ENCODE data around the gene CRYBA2. TPM values are rescaled to one million over a fixed set of nuclear protein-coding genes. Genes with fewer than 3 reads are reported as not detected.

CRYBA2 gene
- total RNA-seq, 4 donors from 2014 or later, result 5.6 TPM; not detected in 3

DNA sequence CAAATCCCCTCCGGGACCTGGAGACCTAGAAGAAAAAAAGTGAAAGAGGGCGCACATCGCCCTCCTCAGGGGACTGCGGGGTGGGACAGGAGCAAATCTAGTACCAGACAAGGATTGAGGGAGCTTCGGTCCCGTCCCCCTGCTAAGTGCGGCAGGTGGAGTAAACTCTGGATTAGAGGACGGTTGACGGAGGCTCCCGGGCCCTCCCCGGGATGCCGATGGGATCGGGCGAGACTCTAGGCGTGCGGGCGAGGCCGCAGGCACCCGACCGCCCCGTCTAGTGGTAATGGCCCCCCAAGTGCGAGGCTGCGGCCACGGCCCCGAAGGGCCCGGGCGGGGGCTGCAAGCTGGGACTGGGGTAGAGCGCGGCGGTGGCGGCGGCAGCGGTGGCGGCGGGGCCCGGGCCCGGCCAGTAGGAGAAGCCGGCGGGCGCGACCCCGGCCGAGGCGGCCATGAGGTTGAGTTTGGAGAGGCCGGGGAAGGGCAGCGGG, 11.8 kb downstream of the CRYBA2 start:
- Histone ChIP-seq H3K4me3 (peak overlapping the region in 2 of 4 donors; percentile 15 to 39), H3K36me3 (no peaks in the 10 kb centered on the region), H3K9me3 (no peaks in the 10 kb centered on the region), H3K27me3 (peaks cover 97% of the 10 kb centered on the region), H3K4me1 (peaks cover 19 to 51% (median 41%) of the 10 kb centered on the region in 4 donors), H3K27ac (no peak overlapping the region)
- 0 to 11% methylated on average over 4 to 35 of the region's 46 CpGs for WGBS, 2 donors (ENCODE audit: low coverage in 1 of 2)
- no peak for DNase-seq
- in situ Hi-C loops (cut with MboI; ENCODE audit: low pct_ligation_motif_present in 1 of 4, low pct_unique_long_range_greater_than_20kb in 1 of 4, low sequenced_read_pairs in 3 of 4) (no loop called here), intact Hi-C loops (cut with DNase I; ENCODE audit: low total_unique reads) (no loop called here)
- TF ChIP-seq EP300 (IDR thresholded peaks at IDR 0.05; ENCODE audit: low read depth) (no peak), CTCF (IDR thresholded peaks at IDR 0.05) (no peak), POLR2A (IDR thresholded peaks at IDR 0.05) (no peak), POLR2AphosphoS5 (IDR thresholded peaks at IDR 0.05) (no peak)

DNA sequence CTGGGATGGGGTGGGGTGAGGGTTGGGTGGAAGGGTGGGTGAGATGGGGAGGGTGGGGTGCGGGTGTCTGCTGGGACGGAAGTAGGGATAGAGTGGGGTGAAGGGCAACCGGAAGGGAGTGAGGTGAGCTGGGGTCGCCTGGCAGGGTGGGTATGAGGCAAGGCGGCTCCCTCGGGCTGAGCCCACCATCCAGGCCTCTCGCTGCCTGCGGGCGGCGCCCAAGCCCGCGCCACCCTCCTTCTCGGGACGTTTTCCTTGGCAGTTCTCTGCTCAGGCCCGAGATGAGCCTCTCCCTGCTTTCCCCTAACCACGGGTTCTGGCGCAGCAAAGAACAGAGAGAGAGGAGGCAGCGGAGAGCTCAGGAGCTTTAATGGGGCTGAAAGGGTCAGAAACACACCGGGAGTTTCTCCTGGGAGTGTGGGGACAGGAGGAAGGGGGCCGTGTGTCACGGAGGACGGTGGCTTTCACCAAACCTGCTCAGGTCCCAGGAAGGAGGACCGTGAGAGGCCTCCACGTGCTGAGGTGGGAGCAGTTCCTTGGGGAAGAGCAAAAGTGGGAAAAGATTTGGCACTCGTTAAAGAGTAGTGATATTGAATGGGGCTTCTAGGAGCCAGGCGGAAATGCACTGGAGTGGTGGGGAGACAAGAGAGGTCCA, 12.4 kb downstream of the CRYBA2 start:
- in situ Hi-C loops (cut with MboI; ENCODE audit: low pct_ligation_motif_present in 1 of 4, low pct_unique_long_range_greater_than_20kb in 1 of 4, low sequenced_read_pairs in 3 of 4) (no loop called here), intact Hi-C loops (cut with DNase I; ENCODE audit: low total_unique reads) (no loop called here)
- TF ChIP-seq EP300 (IDR thresholded peaks at IDR 0.05; ENCODE audit: low read depth) (no peak), CTCF (IDR thresholded peaks at IDR 0.05) (no peak), POLR2AphosphoS5 (IDR thresholded peaks at IDR 0.05) (no peak), POLR2A (IDR thresholded peaks at IDR 0.05) (no peak)
- H3K27ac ChIP-seq, result no peak overlapping the region
- H3K36me3 ChIP-seq, result no peaks in the 10 kb centered on the region
- H3K4me1 ChIP-seq, result peaks cover 19 to 55% (median 41%) of the 10 kb centered on the region in 4 donors
- no peak for DNase-seq
- WGBS, 2 donors (ENCODE audit: low coverage in 1 of 2), result 5 to 11% methylated on average over 5 to 26 of the region's 26 CpGs
- no peaks in the 10 kb centered on the region for H3K9me3 ChIP-seq
- H3K4me3 ChIP-seq, result peak overlapping the region in 2 of 4 donors; percentile 15 to 39
- peaks cover 96% of the 10 kb centered on the region for H3K27me3 ChIP-seq

- DNase-seq, result peak; percentile 89
- TF ChIP-seq POLR2AphosphoS5 (IDR thresholded peaks at IDR 0.05) (no peak), POLR2A (IDR thresholded peaks at IDR 0.05) (no peak), CTCF (IDR thresholded peaks at IDR 0.05) (peak; percentile 88 to 97 (median 95)), EP300 (IDR thresholded peaks at IDR 0.05; ENCODE audit: low read depth) (no peak)
- WGBS, 2 donors (ENCODE audit: low coverage in 1 of 2), result 0 to 2% methylated on average over 5 to 33 of the region's 39 CpGs
- in situ Hi-C loops (cut with MboI; ENCODE audit: low pct_ligation_motif_present in 1 of 4, low pct_unique_long_range_greater_than_20kb in 1 of 4, low sequenced_read_pairs in 3 of 4) (no loop called here), intact Hi-C loops (cut with DNase I; ENCODE audit: low total_unique reads) (no loop called here)
- peaks cover 95% of the 10 kb centered on the region for H3K27me3 ChIP-seq
- H3K4me3 ChIP-seq, result peak overlapping the region in 2 of 4 donors; percentile 14 to 33
- H3K27ac ChIP-seq, result no peak overlapping the region
- peaks cover 19 to 53% (median 37%) of the 10 kb centered on the region in 4 donors for H3K4me1 ChIP-seq
- H3K9me3 ChIP-seq, result no peaks in the 10 kb centered on the region
- no peaks in the 10 kb centered on the region for H3K36me3 ChIP-seq
Measured at GRCh38 chr2:218979846-218980734, 13.1 kb downstream of the CRYBA2 start.
